Femur (tissue), 1 donor: ENCODE results near the gene ANKRD9.
A peak's percentile ranks its signal among the peaks of the same experiment; 100 is the strongest.

Source experiments
- DNase-seq: peaks from one replicate; pipeline ENCODE4 v3.0.0-alpha.2; 2017

Gene ANKRD9

DNA sequence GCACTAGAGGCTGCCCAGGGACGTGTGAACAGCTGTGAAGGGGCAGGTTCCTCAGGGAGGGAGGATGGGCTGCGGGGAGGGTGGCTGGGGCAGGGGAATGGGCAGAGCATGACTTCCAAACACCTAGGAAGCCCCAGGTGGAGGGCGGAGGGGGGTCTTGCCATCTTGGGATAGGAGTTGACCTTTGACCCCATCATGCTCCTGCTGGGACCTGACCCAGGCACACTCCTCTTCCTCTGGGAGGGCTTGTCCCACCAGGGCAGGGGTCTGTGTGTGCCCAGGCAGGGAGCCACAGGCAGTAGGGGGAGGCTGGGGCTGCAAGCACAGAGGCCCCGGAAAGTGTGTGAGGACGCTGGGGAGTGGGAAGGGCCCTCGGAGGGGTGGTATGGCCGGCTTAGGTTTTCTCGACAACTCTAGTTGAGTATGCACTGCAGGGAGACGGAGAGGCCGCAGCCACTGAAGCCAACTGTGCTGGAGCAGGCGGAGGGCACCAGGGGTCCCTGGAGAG is 3.3 kb upstream of the ANKRD9 start:
- DNase-seq: no peak

DNA sequence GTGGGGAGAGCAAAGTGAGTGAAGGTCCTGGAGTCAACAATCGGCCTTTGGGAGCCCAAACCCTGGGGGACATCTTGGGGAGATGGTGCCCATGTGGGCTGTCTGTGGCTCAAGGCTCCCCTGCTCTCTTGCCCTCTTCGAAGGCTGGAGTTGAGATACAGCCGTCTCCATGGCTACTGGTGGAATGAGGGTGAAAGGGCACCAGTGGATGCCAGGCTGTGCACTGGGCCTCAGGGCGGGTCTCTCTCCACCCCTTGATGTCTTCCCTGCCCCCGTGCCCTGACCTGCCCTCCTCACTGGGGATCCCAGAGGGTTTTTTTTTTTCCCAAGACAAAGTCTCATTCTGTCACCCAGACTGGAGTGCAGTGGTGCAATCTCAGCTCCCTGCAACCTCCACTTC is 2.0 kb upstream of the ANKRD9 start:
- DNase-seq: no peak

DNA sequence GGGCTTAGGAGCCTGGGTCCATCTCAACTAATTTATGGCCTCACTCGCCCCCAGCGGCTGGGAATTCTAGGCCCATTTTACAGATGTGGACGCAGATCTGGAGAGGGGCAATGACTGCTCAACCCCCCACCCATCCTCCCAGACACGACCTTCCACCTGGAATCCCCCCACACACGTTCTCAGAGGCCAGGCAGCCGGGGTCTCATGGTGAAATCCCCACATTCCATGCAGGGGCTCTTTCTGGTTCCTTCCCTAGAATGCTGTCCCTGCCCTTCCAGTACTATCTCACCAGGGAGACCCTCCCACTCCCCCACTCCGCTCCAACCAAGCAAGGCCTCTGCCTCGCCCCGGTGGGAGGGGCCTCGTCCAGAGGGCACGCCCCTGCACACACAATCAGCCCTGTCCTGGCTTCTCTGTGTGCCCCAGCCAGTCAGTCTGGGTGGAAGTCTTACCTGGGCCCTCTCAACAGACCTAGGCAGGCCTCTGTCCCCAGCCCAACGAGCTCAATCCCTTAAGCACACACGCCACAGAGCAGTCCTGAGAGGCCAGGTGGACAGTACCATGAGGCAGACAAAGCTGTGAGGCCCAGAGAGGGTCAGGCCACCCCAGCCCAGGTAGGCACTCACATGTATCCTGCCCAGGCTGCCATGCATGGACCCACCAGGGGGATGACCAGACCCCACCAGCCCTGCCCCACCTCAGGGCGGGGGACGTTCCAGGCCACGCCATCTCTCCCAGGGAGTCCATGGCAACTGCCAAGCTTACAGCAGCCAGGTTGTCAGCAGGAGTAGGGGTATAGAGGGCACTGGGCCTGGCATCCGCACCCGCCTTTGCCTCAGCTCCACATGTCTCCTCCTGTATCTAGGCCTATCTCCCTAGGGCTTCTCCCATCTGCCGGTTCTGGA is 1.3 kb upstream of the ANKRD9 start:
- DNase-seq: peak; percentile 56

DNA sequence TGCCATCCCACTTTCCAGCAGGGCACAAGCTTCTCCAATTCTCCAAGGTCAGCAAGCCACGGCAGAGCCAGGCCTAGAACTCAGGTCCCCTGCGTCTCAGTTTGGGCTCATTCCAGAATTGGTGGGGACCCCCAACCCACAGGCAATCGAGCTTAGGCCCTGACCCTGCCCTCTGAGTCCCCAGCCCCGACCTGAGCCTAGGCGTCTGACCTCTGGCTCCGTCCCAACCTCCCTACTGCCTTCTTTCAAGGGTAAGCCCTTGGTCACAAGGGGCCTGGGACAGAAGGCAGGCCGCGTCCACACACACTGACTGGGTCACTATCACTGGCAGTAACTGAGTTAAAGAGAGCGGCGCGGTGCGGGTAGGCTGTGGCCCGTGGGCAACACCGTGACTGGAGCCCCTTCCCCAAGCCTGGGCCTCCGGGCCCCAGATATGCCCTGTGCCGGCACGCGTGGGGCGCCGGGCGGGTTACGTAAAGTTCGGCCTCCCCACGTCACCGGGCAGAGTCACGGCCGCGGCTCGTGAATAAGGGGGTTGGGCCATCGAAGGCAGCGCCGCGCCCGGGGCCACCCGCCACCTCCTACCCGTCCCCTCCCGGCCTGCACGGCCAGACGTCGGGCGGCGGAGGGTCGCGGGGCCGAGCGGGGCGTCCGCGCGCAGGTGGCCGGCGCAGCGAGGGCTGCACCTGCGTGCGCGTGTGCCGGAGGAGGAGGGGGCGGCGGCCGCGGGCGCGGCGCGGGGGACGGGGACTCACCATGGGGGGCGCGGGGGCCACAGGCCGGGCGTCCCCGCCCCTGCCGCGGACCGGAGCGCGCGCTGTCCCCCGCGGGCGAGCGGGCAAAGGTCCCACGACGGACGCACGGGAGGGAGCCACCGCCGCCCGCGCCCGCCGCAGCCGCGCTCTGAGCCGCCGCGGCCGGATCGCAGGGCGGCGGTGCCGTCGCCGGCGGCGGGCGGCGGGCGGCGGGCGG is 516 bp downstream of the ANKRD9 start:
- peak; percentile 66 for DNase-seq

DNA sequence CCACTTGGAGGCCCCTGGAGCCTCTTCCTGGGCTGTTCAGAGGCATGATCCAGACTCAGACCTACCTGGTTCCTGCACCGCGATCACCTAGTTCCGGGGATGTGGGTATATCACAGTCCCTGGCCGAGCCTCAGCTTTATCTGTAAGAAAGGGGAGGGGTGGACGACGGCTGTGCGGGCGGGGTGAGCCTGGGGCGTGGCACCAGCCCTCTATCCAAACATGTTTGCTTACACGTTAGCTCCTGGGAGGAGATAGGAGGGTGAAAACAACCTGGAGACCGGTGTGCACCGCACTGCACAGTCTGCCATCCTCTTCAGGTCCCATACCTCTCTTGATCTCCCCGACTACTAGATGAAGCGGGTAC is 1.2 kb downstream of the ANKRD9 start:
- DNase-seq: peak; percentile 49

DNA sequence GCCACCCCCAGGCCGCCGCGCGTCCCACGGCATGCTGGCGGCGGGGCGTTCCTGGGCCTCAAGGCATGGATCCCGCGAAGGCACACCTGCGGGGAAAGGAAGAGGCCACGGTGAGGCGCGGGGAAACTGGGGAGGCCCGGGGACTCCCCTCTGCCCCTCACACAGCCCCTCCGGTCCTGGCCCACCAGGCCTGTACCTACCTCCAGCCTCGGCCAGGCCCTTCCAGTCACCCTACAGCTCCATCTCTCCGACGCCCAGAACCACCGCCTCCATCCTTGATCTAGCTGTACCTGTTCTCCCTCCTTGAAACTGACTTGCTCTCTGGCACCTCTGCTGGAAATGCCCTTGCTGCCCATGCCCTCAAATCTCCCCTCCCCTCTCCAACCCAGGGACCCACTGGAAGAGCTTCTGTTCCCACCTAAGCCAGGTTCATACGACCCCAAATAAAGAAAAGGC is 1.7 kb downstream of the ANKRD9 start:
- peak; percentile 20 for DNase-seq

DNA sequence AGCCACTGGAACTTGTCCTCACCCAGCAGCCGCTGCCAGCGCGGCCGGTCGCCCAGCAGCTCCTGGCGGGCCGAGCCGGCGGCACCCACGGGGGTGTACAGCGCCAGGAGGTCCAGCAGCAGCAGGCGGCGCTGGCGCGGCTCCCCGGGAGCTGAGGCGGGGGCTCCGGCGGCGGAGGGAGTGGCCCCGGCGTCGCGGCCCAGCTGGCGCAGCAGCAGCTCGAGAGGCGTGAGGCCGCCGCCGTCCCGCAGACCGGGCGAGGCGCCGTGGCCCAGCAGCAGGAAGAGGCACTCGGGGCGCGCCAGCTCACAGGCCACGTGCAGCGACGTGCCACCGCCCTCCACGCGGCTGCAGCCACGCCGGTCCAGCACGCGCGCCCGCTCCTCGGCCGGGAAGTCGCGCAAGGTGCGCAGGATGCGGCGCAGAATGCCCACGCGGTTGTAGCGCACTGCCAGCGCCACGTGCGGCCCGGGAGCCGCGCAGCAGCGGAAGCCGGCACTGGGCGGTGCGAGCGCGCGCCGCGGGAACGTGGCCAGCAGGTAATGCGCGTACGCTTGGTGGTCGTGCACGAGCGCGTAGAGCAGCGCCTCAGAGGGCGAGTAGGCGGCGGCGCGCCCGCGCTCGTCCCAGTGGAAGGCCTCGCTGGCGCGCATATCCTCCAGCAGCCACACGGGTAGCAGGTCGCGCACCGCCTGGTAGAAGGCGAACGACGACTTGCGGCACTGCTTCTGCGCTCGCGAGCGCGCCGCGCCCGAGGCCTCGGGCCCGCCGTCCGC is 2.3 kb downstream of the ANKRD9 start:
- peak; percentile 22 for DNase-seq

DNA sequence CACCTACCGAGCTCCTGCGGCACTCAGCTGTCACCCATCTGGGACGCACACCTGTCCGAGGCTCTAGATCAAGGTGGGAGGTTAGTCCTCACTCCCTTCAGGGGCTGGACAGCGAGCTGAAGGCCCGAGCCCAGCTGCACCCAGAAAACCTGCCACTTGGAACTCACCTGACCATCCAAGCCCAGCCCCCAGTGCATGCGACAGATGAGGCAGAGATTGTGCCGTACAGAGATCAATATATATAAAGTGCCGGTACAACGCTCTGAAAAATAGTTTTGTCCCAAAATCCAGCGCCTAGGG is 3.0 kb downstream of the ANKRD9 start:
- no peak for DNase-seq

DNA sequence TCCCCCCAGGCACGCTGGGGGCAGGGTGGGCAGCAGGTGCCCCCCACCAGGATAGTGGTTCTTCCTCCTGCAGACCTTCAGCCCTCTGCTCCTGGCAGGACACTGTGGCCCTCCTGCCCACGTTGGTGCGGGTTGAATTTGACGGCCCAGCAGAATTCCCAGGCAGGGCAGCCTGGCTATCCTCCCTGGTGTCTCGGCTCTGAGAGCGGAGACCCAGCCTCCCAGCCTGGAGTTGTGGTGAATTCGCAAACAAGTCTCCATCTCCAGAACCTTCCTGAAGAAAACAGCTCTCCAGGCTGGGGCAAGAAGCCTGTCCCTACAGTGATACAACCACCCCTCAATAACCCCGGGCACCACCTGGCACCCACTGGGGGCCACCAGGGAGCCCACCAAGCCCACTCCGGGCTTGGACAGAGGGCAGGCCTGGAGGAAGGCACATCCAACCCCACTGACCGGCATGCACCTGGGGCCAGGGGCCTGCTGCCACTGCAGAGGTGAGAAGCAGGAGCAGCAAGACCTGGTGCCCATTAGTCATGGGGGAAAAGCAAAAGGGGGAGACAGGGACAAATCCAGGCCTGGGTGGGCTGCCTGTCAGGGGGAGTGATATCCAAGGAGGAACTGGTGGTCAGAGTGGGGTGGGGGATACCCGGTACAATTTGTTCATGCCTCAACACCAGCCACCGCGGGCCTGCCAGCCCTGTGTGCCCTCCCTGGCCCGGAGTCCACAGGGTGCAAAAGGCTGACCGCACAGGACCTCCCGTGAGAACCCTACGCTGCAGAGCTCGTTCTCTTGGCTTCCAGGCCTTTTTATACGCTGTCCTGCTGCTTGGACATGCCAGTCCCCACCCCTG is 3.6 kb downstream of the ANKRD9 start:
- DNase-seq: peak; percentile 20

DNA sequence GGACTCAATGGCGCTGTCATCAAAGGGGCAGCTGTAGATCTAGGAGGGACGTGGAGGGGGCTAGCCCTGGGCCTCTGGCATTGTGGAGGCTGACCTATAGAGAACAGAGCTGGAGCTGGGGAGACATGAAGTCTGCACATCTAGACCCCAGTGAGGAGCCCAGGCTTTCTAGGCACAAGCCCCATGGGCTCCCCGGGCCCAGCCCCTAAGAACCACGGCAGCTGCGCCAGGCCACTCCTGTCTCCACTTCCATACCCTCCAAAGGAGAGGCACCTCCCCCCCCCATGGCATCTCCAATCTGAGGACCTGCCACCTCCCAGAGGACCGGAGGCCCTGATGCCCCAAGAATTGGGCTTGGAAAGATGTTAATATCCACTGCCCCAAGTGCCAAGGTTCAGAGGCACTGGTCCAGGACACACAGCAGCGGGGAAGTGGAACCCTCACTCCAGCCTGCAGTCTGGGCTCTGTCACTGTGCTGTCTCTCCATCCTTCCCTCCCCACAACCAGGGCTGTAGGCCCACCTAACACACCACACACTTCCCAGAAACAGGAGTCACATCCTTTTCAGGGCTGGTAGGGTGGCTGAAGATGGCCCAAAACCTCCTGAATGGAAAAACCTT is 4.5 kb downstream of the ANKRD9 start:
- DNase-seq: no peak

DNA sequence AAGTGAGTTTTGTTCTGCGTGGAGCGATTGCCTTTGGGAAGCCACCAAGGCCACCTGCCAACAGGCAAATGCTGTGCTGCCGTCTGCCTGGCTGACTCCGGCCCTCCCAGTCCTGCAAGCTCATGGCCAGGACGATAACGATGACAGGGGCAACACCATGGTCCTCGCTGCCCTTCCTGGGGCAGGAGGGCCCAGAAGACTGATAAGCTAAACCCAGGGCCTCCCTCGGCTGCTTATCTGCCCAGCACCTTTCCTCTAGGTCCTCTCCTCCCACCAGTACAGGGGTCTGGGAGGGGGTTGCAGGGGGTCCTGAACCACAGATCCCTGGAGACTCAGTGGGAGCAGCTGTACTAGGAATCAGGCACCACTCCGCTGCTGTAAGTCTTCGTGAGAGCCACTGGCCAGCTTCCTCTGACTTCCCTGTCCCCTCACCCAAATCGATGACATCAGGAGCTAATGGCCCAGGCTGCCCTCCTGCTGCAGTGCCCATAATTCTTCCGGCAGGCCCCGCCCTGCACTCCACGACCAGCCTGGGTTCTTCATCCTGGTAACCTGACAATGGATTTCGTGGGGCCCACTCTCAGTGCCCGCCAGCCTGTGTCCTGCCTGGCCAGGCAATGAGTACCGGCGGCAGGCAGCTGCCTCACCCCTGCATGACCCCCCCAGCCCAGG is 5.1 kb downstream of the ANKRD9 start:
- peak; percentile 27 for DNase-seq

DNA sequence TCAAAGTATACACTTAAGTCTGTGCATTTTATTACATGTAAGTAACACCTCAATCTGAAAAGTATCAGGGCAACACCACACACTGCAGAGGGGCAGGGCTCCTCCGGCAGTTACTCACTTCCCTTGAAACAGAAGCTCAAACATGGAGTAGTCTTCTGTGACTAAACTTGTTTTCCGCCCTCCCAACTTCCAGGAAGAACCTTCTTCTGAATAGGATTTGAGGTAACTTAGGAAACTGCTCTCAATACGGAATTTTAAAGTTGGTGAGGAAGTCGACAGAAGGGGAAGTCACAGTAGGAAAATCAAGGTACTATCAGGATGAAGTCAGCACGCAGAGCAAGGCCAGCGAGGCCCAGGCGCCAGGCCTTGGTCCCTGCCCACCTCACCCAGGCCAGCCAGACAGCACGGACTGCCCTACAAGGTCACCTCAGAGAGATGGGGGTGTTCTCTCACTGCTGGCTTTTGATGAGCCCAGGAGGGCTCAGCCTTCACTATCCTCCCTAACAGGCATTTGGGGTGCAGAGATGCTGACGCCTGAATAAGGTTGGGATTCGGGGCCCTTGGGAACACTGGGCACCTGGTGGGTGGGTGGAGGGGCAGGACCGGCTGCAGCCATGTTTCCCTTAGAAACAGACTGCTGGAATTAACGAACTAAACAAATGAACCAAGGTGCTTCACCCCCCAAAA is 5.8 kb downstream of the ANKRD9 start:
- peak; percentile 32 for DNase-seq

DNA sequence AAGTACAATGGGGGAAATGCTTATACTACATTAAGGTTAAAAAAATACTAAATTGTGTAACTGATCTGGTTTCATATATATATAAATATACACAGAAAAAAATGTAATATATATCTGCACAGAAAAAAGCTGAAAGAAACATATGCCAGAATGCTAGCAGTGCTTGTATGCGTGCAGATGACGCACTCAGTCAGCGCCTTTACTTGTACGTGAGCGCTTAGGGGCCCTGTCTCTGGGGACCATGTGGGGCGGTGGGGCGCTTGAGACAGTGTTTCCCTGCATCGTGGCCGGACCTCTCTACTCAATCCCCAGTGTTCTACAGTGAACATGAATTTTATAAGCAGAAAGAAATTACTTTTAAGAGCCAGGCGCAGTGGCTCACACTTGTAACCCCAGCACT is 7.0 kb downstream of the ANKRD9 start:
- DNase-seq: no peak

DNA sequence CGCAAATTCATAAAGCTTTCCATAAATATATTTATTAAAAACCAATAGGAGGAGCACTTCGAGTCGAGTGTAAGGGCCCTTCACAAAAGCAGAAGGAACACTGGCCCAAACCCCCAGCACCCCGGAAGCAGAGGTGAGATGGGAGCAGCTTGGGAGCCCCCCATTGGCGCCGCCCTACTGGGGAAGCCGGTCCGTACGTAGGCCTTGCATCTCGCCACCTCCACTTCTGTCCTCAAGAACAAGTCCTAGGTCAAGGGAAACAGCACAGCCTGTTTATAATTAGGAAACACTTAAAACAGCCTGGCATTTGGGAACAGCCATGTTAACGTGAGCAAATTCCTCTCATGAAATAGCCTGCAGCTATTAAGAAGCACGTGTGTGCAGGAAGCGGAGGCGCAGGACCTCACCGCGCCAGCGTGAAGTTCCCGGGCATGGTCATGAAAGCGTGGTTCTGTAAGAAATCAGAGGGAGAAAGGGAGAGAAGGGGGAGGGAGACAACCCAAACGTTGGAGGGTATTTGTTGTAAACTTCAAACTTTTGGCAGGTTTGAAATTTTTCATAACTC is 7.7 kb downstream of the ANKRD9 start:
- DNase-seq: no peak

DNA sequence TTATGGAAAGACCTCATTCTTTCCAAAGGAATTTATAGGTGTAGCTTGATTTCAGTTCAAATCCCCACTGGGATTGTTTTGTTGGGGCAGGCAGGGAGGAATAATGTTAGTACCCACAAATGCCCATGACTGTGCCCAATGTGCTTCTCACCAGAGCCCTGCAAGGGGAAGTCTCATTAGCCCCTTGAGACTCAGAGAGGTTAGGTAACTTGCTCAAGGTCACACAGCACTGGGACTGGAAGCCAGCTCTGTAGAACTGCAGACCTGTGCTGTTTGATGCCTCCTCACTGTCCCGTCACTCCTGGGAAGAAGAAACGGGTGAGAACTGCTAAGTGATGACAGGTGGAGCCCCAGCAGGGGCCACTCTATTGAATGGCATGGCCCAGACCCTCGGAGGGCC is 8.9 kb downstream of the ANKRD9 start:
- no peak for DNase-seq

DNA sequence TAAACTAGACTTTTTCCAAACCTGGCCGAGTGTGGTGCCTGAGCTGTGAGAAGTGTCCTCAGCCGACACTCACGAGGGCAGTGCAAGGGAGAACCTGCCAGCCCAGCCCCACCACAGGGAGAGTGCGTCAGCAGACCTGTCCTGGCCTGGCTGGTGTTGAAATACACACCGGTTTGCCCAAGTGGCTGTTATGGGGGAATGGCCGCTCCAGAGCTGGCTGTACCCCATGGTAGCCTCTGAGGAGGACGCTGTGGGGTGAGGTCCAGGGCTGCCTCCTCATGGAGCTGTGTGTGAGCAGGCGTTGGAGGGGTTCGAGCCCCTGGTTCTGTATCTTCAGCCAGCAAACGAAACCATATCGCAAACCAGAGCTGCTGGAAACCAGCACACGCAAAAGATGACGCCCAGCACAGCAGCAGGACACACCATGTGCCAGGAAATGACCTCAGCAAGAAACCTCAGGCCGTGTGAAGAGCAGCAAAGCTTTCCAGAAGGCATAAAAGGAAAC is 9.4 kb downstream of the ANKRD9 start:
- peak; percentile 73 for DNase-seq

DNA sequence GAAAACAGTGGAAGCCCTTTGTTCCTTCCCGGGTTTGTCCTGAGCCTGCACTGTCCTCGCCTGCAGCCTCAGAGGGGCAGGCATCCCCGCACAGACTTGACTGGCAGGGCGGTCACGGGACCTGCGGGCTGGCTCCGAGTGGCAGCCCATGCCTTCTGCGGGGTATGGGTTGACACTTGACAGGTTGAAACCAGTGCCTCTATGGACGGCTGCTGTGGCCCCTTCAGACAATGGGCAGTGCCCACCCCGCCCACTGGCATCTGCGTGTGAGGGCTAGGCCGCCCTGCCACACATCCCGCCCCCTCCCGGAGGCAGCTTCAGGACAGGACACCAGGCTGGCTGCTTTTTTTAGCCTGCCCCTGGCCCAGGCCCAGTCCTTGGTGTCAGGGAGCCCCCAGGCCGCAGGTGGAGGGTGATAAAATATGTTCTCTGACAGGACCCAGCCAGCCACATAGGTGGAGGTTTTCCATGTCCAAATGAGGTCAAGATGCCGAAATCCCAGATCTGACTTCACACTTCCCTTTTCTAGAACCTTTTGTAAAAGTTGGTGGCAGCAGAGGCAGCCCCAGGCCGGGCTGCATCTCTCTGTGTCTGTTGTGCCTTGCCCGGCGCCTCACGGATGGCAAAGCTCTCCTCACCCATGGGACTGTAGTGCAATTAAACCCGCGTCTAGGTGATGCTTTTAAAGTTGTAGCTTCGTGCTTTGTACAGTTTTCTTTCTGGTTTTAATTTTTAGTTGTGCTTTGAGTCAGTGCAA is 10.0 kb downstream of the ANKRD9 start:
- DNase-seq: peak; percentile 49

DNA sequence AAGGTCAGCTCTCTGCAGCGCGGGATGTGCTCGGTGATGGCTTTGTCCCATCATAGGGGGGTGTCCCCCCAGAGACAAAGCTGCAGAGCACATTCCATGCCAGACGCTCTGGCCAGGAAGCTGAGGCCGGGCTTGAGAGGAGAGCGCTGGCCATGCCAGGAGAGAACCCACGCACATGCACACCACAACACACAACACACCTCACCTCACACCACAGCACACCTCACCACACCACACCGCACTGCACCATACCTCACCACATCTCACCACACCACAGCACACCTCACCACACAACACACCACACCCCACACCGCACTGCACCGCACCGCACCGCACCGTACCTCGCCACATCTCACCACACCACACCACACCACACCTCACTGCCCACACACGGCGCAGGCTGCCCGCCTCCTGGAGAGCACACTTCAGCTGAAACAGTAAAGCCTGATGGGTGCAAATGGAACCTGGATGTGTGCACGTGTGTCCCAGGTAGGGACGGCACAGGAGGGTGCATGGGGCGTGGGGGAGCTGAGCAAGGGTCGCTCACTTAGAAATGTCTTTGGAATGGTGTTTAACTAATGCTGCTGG is 10.8 kb downstream of the ANKRD9 start:
- DNase-seq: no peak
